ENCODE results near the gene RAB11FIP3. TPM values are rescaled to one million over a fixed set of nuclear protein-coding genes. Genes with fewer than 3 reads are reported as not detected.

The RAB11FIP3 gene
- total and polyA plus RNA-seq, 10 of the 15 experiments (the other 5 are each of a cell fraction or from before 2014, with no cell fraction given): 1.2 to 27.3 (median 7.7) TPM

GRCh38 chr16:425082-425718, at the start of gene RAB11FIP3 (continued):
- TF ChIP-seq ZBTB11 (CRISPR knock-in tag; IDR thresholded peaks at IDR 0.05) (no peak), NFXL1 (IDR thresholded peaks at IDR 0.05; ENCODE audit: borderline replicate concordance) (no peak), ZNF274 (IDR thresholded peaks at IDR 0.05; ENCODE audit: insufficient read depth, insufficient read length) (no peak), E4F1 (IDR thresholded peaks at IDR 0.05; ENCODE audit: borderline replicate concordance, partially characterized antibody) (no peak), HSF1 (IDR thresholded peaks at IDR 0.05; ENCODE audit: low read depth, low read length) (no peak), RUNX3 (IDR thresholded peaks at IDR 0.05; ENCODE audit: low read length) (peak; percentile 67), SMAD5 (IDR thresholded peaks at IDR 0.05; ENCODE audit: low read depth) (peak; percentile 41; the same call in 1 of the 2 replicates), ETV6 (conservative IDR thresholded peaks at IDR 0.05 in 1 of 2, IDR thresholded peaks at IDR 0.05 in 1 of 2; ENCODE audit: borderline replicate concordance in 1 of 2, low read depth in 1 of 2) (no peak), YBX1 (IDR thresholded peaks at IDR 0.05) (no peak), E2F8 (IDR thresholded peaks at IDR 0.05; ENCODE audit: low read depth, partially characterized antibody) (no peak), ZNF384 (IDR thresholded peaks at IDR 0.05; ENCODE audit: borderline replicate concordance, low read depth, low read length) (no peak), RB1 (IDR thresholded peaks at IDR 0.05; ENCODE audit: borderline replicate concordance) (peak; percentile 80; the same call in 1 of the 2 replicates), TAF1 (IDR thresholded peaks at IDR 0.05; ENCODE audit: borderline replicate concordance, low read depth, low read length) (peak; percentile 67; the same call in 1 of the 2 replicates), MYC (IDR thresholded peaks at IDR 0.05; ENCODE audit: insufficient read depth, insufficient read length, insufficient replicate concordance, low read length, severe bottlenecking) (peak; percentile 31), RBBP5 (conservative IDR thresholded peaks at IDR 0.05) (no peak), ZZZ3 (IDR thresholded peaks at IDR 0.05; ENCODE audit: control insufficient read depth, insufficient read length, low read depth) (no peak), CHD4 (IDR thresholded peaks at IDR 0.05) (no peak), GABPA (IDR thresholded peaks at IDR 0.05; ENCODE audit: low read depth) (no peak), RELA (IDR thresholded peaks at IDR 0.05; ENCODE audit: borderline replicate concordance, partially characterized antibody) (no peak), PML (IDR thresholded peaks at IDR 0.05; ENCODE audit: low read length) (no peak)
